Effector memory CD4-positive, alpha-beta T cell (primary cell): Measurements from ENCODE around the gene SLC43A3.

Experiments
- DNase-seq, 3 donors: peaks; one replicate each; pipeline ENCODE4 v3.0.0-alpha.2; 2020
- H3K27ac ChIP-seq: 2 replicates; pipeline ENCODE4 v1.7.0; 2013; ENCODE audit warnings: mild to moderate bottlenecking, low read length, moderate library complexity; ENCODE audit not compliant: insufficient read depth, poor library complexity, severe bottlenecking
- H3K27me3 ChIP-seq: replicated peaks from 2 replicates; pipeline ENCODE4 v1.7.0; 2013; ENCODE audit warnings: mild to moderate bottlenecking, low read length; ENCODE audit not compliant: insufficient read depth, control insufficient read depth, poor library complexity, severe bottlenecking
- H3K36me3 ChIP-seq: 2 replicates; pipeline ENCODE4 v1.7.0; 2013; ENCODE audit warnings: mild to moderate bottlenecking, low read length, moderate library complexity; ENCODE audit not compliant: control insufficient read depth, insufficient read depth
- H3K4me1 ChIP-seq: 2 replicates; pipeline ENCODE4 v1.7.0; 2013; ENCODE audit warnings: low read length, mild to moderate bottlenecking; ENCODE audit not compliant: control insufficient read depth, insufficient read depth, poor library complexity, severe bottlenecking
- H3K4me3 ChIP-seq: 2 replicates; pipeline ENCODE4 v1.7.0; 2013; ENCODE audit warnings: low read length, low read depth, mild to moderate bottlenecking; ENCODE audit not compliant: insufficient read depth, poor library complexity, severe bottlenecking
- H3K9me3 ChIP-seq: 2 replicates; pipeline ENCODE4 v1.7.0; 2013; ENCODE audit warnings: mild to moderate bottlenecking, low read length, moderate library complexity; ENCODE audit not compliant: control insufficient read depth

SLC43A3 gene

GRCh38 chr11:57396744-57397143 lies 30.2 kb downstream of the SLC43A3 start:
- no peak for DNase-seq
- Histone ChIP-seq H3K27me3 (no peaks in the 10 kb centered on the region), H3K4me3 (no peak overlapping the region), H3K9me3 (no peaks in the 10 kb centered on the region), H3K27ac (no peak overlapping the region), H3K36me3 (no peaks in the 10 kb centered on the region), H3K4me1 (no peaks in the 10 kb centered on the region)

GRCh38 chr11:57395905-57396623 lies 30.9 kb downstream of the SLC43A3 start:
- Histone ChIP-seq H3K36me3 (no peaks in the 10 kb centered on the region), H3K4me3 (no peak overlapping the region), H3K4me1 (no peaks in the 10 kb centered on the region), H3K9me3 (no peaks in the 10 kb centered on the region), H3K27ac (no peak overlapping the region), H3K27me3 (no peaks in the 10 kb centered on the region)
- no peak for DNase-seq

GRCh38 chr11:57394203-57394965 lies 32.5 kb downstream of the SLC43A3 start:
- Histone ChIP-seq H3K27me3 (no peaks in the 10 kb centered on the region), H3K4me1 (no peaks in the 10 kb centered on the region), H3K9me3 (no peaks in the 10 kb centered on the region), H3K27ac (no peak overlapping the region), H3K4me3 (no peak overlapping the region), H3K36me3 (no peaks in the 10 kb centered on the region)
- DNase-seq, result no peak

- no peaks in the 10 kb centered on the region for H3K4me1 ChIP-seq
- no peaks in the 10 kb centered on the region for H3K27me3 ChIP-seq
- no peaks in the 10 kb centered on the region for H3K36me3 ChIP-seq
- H3K27ac ChIP-seq, result no peak overlapping the region
- DNase-seq, result no peak
- no peak overlapping the region for H3K4me3 ChIP-seq
- H3K9me3 ChIP-seq, result no peaks in the 10 kb centered on the region
Observed at GRCh38 chr11:57392763-57393105, 34.2 kb downstream of the SLC43A3 start.

GRCh38 chr11:57392066-57392762 lies 34.7 kb downstream of the SLC43A3 start:
- Histone ChIP-seq H3K27me3 (no peaks in the 10 kb centered on the region), H3K36me3 (no peaks in the 10 kb centered on the region), H3K4me3 (no peak overlapping the region), H3K9me3 (no peaks in the 10 kb centered on the region), H3K27ac (no peak overlapping the region), H3K4me1 (no peaks in the 10 kb centered on the region)
- DNase-seq, result no peak

GRCh38 chr11:57391539-57391938 lies 35.4 kb downstream of the SLC43A3 start:
- no peaks in the 10 kb centered on the region for H3K36me3 ChIP-seq
- no peak overlapping the region for H3K27ac ChIP-seq
- H3K4me1 ChIP-seq, result no peaks in the 10 kb centered on the region
- DNase-seq, result no peak
- H3K27me3 ChIP-seq, result no peaks in the 10 kb centered on the region
- H3K4me3 ChIP-seq, result no peak overlapping the region
- H3K9me3 ChIP-seq, result no peaks in the 10 kb centered on the region

GRCh38 chr11:57391111-57391510 lies 35.8 kb downstream of the SLC43A3 start:
- H3K27ac ChIP-seq, result no peak overlapping the region
- H3K27me3 ChIP-seq, result no peaks in the 10 kb centered on the region
- H3K4me3 ChIP-seq, result no peak overlapping the region
- H3K36me3 ChIP-seq, result no peaks in the 10 kb centered on the region
- no peaks in the 10 kb centered on the region for H3K4me1 ChIP-seq
- no peaks in the 10 kb centered on the region for H3K9me3 ChIP-seq
- no peak for DNase-seq

GRCh38 chr11:57390535-57390934 lies 36.4 kb downstream of the SLC43A3 start, which contains the start of gene PRG2:
Gene PRG2 (minus strand): TSS chr11:57390650. CDS start chr11:57389944, 706 bp downstream.
- H3K9me3 ChIP-seq, result no peaks in the 10 kb centered on the region
- no peak for DNase-seq
- no peaks in the 10 kb centered on the region for H3K27me3 ChIP-seq
- H3K36me3 ChIP-seq, result no peaks in the 10 kb centered on the region
- no peaks in the 10 kb centered on the region for H3K4me1 ChIP-seq
- no peak within 1 kb of the TSS for H3K27ac ChIP-seq
- no peak within 1 kb of the TSS for H3K4me3 ChIP-seq

- Histone ChIP-seq H3K27me3 (no peaks in the 10 kb centered on the region), H3K9me3 (no peaks in the 10 kb centered on the region), H3K36me3 (no peaks in the 10 kb centered on the region), H3K27ac (no peak overlapping the region), H3K4me1 (no peaks in the 10 kb centered on the region), H3K4me3 (no peak overlapping the region)
- DNase-seq, result no peak
Observed at GRCh38 chr11:57387289-57388030, 39.5 kb downstream of the SLC43A3 start.
